GM18507 (cell line): ENCODE data around the gene MCUR1.

Experiments
- DNase-seq: peaks from one replicate; pipeline ENCODE4 v3.0.0; 2011; ENCODE audit warnings: low read depth; ENCODE audit not compliant: insufficient read length; ENCODE audit errors: extremely low spot score
- FAIRE-seq: peaks from 2 replicates; lab custom pipeline; 2011; peaks lifted over from hg19 to GRCh38; lab: Jason Lieb, UNC

The MCUR1 gene

DNA sequence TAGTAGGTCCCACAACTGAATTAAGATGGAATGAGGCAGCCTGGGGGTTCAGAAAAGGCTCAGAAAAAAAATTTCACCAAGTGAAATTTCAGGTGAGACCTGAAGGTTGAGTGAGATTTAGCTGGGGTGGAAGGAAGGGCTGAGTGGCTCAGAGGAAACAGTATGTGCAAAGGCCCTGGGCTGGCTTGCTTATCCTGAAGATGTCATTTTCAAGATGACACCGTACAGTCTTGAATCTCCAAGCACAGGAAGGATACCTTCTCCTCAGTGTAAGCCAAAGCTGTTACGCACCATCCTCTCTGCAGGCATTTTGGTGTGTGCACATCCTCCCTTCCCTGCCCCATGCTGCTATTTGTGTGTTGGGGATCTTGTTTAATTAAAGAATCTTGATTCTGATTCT, 59.7 kb downstream of the MCUR1 start:
- DNase-seq (no peak), FAIRE-seq (no peak)

DNA sequence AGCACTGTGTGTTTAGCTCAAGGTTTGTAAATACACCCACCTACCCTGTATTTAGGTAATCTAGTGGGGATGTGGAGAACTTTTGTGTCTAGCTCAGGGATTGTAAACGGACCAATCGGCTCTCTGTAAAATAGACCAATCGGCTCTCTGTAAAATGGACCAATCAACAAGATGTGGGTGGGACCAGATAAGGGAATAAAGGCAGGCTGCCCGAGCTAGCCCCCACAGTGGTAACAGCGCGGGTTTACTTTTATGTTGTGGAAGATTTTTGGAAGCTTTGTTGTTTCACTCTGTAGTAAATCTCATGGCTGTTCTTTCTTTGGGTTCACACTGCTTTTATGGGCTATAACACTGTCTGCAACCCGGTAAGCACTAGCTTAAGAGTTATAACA, 70.6 kb downstream of the MCUR1 start:
- DNase-seq = no peak
- FAIRE-seq = no peak

DNA sequence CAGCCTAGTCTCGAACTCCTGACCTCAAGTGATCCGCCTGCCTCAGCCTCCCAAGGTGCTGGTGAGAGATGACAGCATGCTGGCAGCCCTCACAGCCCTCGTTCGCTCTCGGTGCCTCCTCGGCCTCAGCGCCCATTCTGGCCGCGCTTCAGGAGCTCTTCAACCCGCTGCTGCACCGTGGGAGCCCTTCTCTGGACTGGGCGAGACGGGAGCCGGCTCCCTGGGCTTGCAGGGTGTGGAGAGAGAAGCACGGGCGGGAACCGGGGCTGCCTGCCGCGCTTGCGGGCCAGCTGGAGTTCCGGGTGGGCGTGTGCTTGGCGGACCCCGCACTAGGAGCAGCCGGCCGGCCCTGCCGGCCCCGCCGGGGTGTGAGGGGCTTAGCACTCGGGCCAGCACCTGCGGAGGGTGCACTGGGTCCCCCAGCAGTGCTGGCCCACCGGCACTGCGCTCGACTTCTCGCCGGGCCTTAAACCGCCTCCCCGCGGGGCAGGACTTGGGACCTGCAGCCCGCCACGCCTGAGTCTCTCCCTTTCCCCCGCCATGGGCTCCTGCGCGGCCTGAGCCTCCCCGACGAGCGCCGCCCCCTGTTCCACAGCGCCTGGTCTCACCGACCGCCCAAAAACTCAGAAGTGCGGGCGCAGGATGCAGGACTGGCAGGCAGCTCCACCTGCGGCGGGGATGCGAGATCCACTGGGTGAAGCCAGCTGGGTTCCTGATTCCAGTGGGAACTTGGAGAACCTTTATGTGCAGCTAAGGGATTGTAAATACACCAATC, 71.2 kb downstream of the MCUR1 start:
- FAIRE-seq (no peak), DNase-seq (no peak)

DNA sequence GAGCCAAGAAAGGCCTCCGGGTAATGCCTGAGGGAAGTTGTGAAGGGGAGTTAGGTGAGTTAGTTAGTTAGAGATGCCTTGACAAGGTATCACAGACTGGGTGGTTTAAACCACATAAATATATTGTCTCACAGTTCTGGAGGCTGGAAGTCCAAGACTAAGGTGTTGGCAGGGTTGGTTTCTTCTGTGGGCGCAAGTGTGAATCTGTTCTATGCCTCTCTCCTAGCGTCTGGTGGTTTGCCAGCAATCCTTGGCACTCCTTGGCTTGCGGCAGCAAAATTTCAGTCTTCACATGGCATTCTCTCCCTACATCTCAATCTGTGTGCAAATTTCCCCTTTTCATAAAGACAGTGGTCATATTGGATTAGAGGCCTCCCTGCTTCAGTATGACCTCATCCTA, 73.0 kb downstream of the MCUR1 start:
- no peak for FAIRE-seq
- no peak for DNase-seq
